ENCODE data around the gene C9orf152. TPM values are rescaled to one million over a fixed set of nuclear protein-coding genes. Genes with fewer than 3 reads are reported as not detected.

Gene C9orf152
- total and polyA plus RNA-seq, 10 of the 15 experiments (the other 5 are each of a cell fraction or from before 2014, with no cell fraction given), result 0.04 TPM; not detected in 9

DNA sequence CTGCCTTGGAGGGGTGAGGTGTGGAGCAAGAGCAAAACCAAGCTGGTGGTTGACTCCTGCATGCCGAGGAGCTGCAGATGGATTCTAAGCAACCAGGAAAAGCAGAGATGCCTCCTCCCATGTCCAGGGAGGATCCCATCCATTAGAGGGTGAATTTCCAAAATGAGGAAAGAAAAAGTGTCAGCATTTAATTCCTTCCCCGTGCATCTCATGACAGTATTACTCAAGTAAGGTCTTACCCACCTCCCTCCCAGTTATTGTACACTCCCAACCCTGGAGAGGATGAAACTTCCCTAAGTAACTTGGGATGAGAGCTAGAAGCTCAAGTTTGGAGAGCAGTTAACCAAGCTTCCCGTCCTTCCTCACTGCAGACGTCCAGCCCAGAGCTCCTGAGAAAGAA is 19.9 kb downstream of the C9orf152 start:
- BruUV-seq (replicated peaks), result no TSS peak
- SMC1A ChIA-PET (ENCODE audit: uncharacterized antibody, unreplicated experiment), result interaction anchor here (0.8 kb wide), 1 partner anchor 25 kb away, joined by 3 read pairs; no protein-coding TSS in a partner anchor
- H3K9ac ChIP-seq (ENCODE audit: control insufficient read depth, insufficient read depth, low read length), result no peak overlapping the region
- no peak overlapping the region for H3K4me2 ChIP-seq (ENCODE audit: control insufficient read depth, insufficient read depth)
- CTCF ChIA-PET, result interaction anchor here (0.9 to 5.4 kb wide), 5 partner anchors 9 to 435 kb away, joined by 3 to 65 read pairs (median 5); no protein-coding TSS in a partner anchor
- no peaks in the 10 kb centered on the region for H4K20me1 ChIP-seq (ENCODE audit: control insufficient read depth, insufficient read depth)
- DNase-seq (ENCODE audit: low read depth, low spot score) (no peak), ATAC-seq (no peak), FAIRE-seq (no peak)
- no peaks in the 10 kb centered on the region for H3K79me2 ChIP-seq (ENCODE audit: control insufficient read depth, insufficient read depth, low read length)
- POLR2A ChIA-PET, result no interaction called here
- H3K4me3 ChIP-seq, result no peak overlapping the region
- WGBS (ENCODE audit: insufficient coverage, insufficient replicate concordance, low lambda C conversion rate, missing lambda C conversion rate), result 19% methylated on average over 4 of the region's 4 CpGs
- in situ Hi-C loops (cut with MboI), result loop anchor here (25.0 kb wide), 1 partner anchor 1124 kb away; no protein-coding TSS in a partner anchor
- TF ChIP-seq EP300 (IDR thresholded peaks at IDR 0.05; ENCODE audit: borderline replicate concordance in 1 of 2, control insufficient read depth in 1 of 2, low read depth in 2 of 2, low read length in 2 of 2), result no peak
- intact Hi-C loops (cut with micrococcal nuclease; ENCODE audit: unreplicated experiment), result loop anchor here (10.0 kb wide), 1 partner anchor 1107 kb away; no protein-coding TSS in a partner anchor
- H3K9me3 ChIP-seq (replicated peaks; ENCODE audit: control insufficient read depth, insufficient read depth, low read length), result no peaks in the 10 kb centered on the region
- RAD21 ChIA-PET (ENCODE audit: unreplicated experiment), result interaction anchor here (0.5 to 2.3 kb wide), 2 partner anchors 9 to 435 kb away, joined by 3 to 7 read pairs; no protein-coding TSS in a partner anchor
- no peaks in the 10 kb centered on the region for H3K27me3 ChIP-seq (replicated peaks in 1 of 2; ENCODE audit: control insufficient read depth in 2 of 2, insufficient read depth in 2 of 2, low read length in 1 of 2)
- no peaks in the 10 kb centered on the region for H3K36me3 ChIP-seq (ENCODE audit: control insufficient read depth in 2 of 2, insufficient read depth in 2 of 2, low read length in 1 of 2)
- H2AFZ ChIP-seq (ENCODE audit: control insufficient read depth, low read depth, low read length), result no peak overlapping the region
- no peaks in the 10 kb centered on the region for H3K4me1 ChIP-seq (ENCODE audit: control insufficient read depth, insufficient read depth, low read length)
- no peak overlapping the region for H3K27ac ChIP-seq (ENCODE audit: control insufficient read depth, insufficient read depth)

DNA sequence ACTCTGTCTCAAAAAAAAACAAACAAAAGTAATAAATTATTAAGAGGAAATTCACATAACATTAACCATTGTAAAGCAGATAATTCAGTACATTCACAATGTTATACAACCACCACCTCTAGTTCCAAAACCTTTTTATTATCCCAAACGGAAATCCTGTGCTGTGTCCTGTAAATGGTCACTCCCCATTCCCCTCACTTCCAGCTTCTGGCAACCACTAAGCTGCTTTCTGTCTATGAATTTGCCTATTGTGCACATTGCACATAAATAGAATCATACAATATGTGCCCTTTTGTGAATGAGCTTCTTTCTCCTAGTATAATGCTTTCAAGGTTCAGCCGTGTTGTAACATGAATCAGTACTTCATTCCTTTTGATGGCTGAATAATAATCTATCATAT is 20.8 kb downstream of the C9orf152 start:
- no peak for ATAC-seq
- H3K27ac ChIP-seq (ENCODE audit: control insufficient read depth, insufficient read depth), result no peak overlapping the region
- no peak for DNase-seq (ENCODE audit: low read depth, low spot score)
- no peaks in the 10 kb centered on the region for H3K9me3 ChIP-seq (replicated peaks; ENCODE audit: control insufficient read depth, insufficient read depth, low read length)
- no peaks in the 10 kb centered on the region for H3K79me2 ChIP-seq (ENCODE audit: control insufficient read depth, insufficient read depth, low read length)
- no peaks in the 10 kb centered on the region for H4K20me1 ChIP-seq (ENCODE audit: control insufficient read depth, insufficient read depth)
- no peak overlapping the region for H3K9ac ChIP-seq (ENCODE audit: control insufficient read depth, insufficient read depth, low read length)
- H3K27me3 ChIP-seq (replicated peaks in 1 of 2; ENCODE audit: control insufficient read depth in 2 of 2, insufficient read depth in 2 of 2, low read length in 1 of 2), result no peaks in the 10 kb centered on the region
- ChIA-PET POLR2A (no interaction called here), CTCF (interaction anchor here (1.0 to 5.4 kb wide), 2 partner anchors 31 to 436 kb away, joined by 5 to 65 read pairs; no protein-coding TSS in a partner anchor), SMC1A (ENCODE audit: uncharacterized antibody, unreplicated experiment) (no interaction called here), RAD21 (ENCODE audit: unreplicated experiment) (interaction anchor here (0.7 to 0.9 kb wide), 2 partner anchors 30 to 124 kb away, joined by 3 read pairs; no protein-coding TSS in a partner anchor)
- no peak overlapping the region for H3K4me3 ChIP-seq
- intact Hi-C loops (cut with micrococcal nuclease; ENCODE audit: unreplicated experiment) (loop anchor here (10.0 kb wide), 1 partner anchor 1108 kb away; no protein-coding TSS in a partner anchor), in situ Hi-C loops (cut with MboI) (loop anchor here (25.0 kb wide), 1 partner anchor 1125 kb away; no protein-coding TSS in a partner anchor)
- no peak overlapping the region for H2AFZ ChIP-seq (ENCODE audit: control insufficient read depth, low read depth, low read length)
- no peaks in the 10 kb centered on the region for H3K4me1 ChIP-seq (ENCODE audit: control insufficient read depth, insufficient read depth, low read length)
- WGBS (ENCODE audit: insufficient coverage, insufficient replicate concordance, low lambda C conversion rate, missing lambda C conversion rate), result 13% methylated on average over 2 of the region's 2 CpGs
- no TSS peak for BruUV-seq (replicated peaks)
- H3K4me2 ChIP-seq (ENCODE audit: control insufficient read depth, insufficient read depth), result no peak overlapping the region
- FAIRE-seq, result no peak
- no peaks in the 10 kb centered on the region for H3K36me3 ChIP-seq (ENCODE audit: control insufficient read depth in 2 of 2, insufficient read depth in 2 of 2, low read length in 1 of 2)
- TF ChIP-seq, protein P1, sequence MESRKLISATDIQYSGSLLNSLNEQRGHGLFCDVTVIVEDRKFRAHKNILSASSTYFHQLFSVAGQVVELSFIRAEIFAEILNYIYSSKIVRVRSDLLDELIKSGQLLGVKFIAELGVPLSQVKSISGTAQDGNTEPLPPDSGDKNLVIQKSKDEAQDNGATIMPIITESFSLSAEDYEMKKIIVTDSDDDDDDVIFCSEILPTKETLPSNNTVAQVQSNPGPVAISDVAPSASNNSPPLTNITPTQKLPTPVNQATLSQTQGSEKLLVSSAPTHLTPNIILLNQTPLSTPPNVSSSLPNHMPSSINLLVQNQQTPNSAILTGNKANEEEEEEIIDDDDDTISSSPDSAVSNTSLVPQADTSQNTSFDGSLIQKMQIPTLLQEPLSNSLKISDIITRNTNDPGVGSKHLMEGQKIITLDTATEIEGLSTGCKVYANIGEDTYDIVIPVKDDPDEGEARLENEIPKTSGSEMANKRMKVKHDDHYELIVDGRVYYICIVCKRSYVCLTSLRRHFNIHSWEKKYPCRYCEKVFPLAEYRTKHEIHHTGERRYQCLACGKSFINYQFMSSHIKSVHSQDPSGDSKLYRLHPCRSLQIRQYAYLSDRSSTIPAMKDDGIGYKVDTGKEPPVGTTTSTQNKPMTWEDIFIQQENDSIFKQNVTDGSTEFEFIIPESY (IDR thresholded peaks at IDR 0.05), result no peak
- TF ChIP-seq CHD2 (IDR thresholded peaks at IDR 0.05; ENCODE audit: borderline replicate concordance, low read depth, low read length), result no peak
- TF ChIP-seq HSF1 (IDR thresholded peaks at IDR 0.05; ENCODE audit: low read depth, low read length), result no peak
- no peak for TF ChIP-seq KLF5 (IDR thresholded peaks at IDR 0.05; ENCODE audit: partially characterized antibody)
- no peak for TF ChIP-seq ZBTB11 (CRISPR knock-in tag; IDR thresholded peaks at IDR 0.05)
- TF ChIP-seq TARDBP (IDR thresholded peaks at IDR 0.05; ENCODE audit: borderline replicate concordance), result no peak
- TF ChIP-seq MAX (IDR thresholded peaks at IDR 0.05; ENCODE audit: low read depth, low read length), result no peak
- TF ChIP-seq ZNF622 (IDR thresholded peaks at IDR 0.05), result no peak

All from GM12878 (cell line).